GM19239 (cell line): ENCODE data around the gene ZNF425.
"Not testable (repeated sequence)": the region's sequence is repeated elsewhere in the genome, so short reads cannot be mapped to it uniquely, and the experiment has no call there.

Experiments used
- DNase-seq: peaks from one replicate; pipeline ENCODE4 v3.0.0; 2011; ENCODE audit warnings: low spot score; ENCODE audit not compliant: insufficient read length
- FAIRE-seq: peaks from 2 replicates; lab custom pipeline; 2011; peaks lifted over from hg19 to GRCh38; lab: Jason Lieb, UNC

ZNF425 gene, protein sequence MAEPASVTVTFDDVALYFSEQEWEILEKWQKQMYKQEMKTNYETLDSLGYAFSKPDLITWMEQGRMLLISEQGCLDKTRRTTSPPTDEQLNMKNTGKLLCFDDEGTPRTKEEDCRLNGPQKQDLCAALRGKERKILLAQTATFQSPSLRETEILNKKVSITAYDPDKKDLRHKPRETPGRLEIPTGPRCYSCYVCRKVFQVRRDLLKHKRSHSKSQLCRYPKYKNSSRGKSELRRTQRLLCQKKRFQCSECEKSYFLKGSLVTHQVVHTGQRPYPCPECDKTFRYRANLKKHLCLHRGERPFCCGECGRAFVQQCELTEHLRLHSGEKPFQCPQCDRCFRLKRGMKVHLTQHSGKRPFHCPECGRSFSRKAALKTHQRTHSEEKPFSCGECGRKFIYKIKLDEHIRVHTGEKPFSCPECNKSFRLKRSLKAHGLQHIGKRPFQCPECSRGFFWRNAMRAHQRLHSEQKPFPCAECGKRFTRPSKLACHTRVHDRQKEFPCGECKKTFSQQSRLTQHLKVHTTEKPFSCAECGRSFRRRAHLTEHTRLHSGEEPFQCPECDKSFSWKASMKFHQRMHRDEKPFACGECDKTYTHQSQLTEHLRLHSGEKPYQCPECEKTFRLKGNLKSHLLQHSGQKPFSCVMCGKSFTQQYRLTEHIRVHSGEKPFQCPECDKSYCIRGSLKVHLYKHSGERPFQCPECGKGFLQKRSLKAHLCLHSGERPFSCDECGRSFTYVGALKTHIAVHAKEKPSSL

DNA sequence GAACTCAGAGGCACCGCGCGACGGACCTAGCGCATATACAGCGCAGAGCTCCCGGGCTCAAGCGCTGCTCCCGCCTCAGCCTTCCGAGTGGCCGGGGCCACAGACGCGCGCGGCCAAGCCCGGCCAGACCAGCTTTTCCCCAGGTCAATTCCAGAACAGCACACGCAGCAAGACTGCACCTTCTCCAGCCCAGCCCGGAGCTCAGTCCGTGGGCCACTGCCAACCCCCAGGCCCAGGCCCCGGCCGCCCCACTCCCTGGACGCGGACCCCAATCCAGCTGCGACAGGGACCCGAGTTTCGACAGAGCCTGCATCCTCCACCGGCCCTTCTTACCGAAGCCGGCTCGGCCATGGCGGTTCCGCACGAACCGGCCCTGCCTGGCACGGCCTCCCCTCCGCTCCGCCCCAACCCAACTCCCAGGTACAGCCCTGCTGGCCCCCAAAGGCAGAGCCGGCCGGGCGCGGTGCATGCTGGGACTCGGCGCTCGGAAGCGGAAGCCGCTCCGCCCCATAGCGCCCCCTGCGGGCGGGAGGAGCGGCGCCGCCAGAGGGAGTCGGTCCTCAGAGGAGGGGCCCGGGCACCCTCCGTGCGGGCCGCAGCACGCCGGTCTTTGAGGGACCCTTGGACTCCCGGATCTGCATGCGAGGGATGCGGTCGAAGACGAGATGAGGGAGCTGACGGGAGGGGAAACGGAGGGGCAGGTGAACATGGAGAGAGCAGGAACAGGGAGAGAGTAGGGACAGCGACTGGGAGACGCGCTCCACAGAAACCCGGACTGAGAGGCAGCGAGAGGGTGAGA, at the start of gene ZNF425:
ZNF425 (minus strand) TSS at position 462 of the 799 bp plus-strand sequence; CDS start at position 351, 111 bp downstream.
- DNase-seq (peak; percentile 91), FAIRE-seq (peak; percentile 80)

DNA sequence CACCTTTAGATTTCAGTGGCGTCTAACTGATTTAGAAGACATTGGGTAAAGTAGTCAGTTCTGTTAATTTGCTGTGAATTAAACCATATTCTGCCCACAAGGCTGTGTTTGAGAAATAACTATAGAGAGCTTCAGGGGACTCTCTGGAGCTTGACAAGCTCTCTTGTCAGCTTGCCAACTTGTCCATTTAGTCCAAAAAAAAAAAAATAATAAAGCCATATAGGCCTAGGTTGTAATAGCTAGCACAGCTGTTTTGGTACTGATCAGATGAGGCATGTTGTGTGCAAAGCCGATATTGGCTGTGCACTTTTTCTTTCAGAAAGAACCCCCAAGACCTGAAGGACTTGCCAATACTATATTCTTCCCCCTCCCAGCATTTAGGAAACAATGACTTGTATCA, 49.0 kb upstream of the ZNF425 start:
- no peak for FAIRE-seq

GRCh38 chr7:149172534-149172920, 46.4 kb upstream of the ZNF425 start:
- FAIRE-seq, result no peak
- DNase-seq, result no peak

More for the DNA sequence above, 49.0 kb upstream of the ZNF425 start:
- no peak for DNase-seq

DNA sequence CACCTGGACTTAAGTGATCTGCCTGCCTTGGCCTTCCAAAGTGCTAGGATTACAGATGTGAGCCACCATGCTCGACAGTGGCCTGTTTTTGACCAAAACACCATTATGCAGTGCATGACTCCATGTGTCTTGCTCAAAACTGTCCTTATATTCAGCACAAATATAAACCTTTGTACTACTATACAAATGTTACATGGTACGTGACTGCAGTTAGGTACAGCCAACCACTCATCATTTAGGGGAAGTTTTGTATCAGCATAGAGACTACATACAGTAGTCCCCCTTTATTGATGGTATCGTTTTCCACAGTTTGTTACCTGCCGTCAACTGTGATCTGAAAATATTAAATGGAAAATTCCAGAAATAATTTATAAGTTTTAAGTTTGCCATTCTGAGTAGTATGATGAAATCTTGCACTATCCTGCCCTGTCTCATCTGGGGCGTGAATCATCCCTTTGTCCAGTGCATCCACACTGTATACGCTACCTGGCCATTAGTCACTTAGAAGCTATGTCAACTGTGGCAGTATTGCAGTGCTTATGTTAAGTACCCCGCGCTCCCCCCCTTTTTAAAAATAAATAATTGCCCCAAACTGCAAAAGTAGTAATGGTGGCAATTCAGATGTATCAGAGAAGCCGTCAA, 45.9 kb upstream of the ZNF425 start:
- no peak for FAIRE-seq
- DNase-seq, result no peak

- DNase-seq (no peak), FAIRE-seq (no peak)
These were observed 40.7 kb upstream of the ZNF425 start for GRCh38 chr7:149166630-149167352.

DNA sequence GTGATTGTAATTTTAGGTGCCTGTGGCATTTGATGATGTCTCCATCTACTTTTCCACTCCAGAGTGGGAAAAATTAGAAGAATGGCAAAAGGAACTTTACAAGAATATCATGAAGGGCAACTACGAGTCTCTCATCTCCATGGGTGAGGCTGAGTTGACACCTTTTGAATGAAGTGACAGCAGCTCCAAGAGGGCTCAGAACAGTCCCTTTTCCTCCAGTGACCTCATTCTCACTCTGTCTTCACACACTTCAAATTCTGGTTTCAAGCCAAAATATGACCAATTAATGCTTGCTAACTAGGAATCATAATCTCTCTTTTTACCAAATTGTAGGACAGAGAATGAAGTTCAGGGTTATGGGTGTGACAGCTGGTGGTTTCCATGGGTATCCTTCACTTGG, 40.0 kb upstream of the ZNF425 start:
- FAIRE-seq (no peak), DNase-seq (no peak)

- FAIRE-seq (no peak), DNase-seq (no peak)
These were observed 35.2 kb upstream of the ZNF425 start for GRCh38 chr7:149161241-149161848.

DNA sequence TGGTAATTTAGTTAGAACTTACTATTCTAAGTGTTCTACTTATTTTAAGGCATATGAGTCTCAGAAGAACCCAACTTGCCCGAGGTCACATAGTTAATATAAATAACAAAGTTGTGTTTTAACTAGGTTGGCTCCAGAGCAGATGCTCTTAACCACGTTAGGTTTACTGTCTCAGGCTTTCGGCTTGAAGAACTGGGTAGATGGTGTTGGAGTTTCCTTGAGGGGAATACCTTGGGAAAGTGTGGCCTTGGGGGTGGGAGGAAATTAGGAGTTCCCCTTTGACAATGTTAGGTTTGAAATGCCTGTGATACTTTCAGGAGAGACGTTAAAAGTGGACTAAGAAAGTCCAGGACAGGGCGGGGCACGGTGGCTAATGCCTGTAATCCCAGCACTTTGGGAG, 30.8 kb upstream of the ZNF425 start:
- no peak for DNase-seq
- FAIRE-seq, result no peak

GRCh38 chr7:149154056-149154455, 27.9 kb upstream of the ZNF425 start:
- DNase-seq (no peak), FAIRE-seq (no peak)

- FAIRE-seq, result no peak
- no peak for DNase-seq
These were observed 27.2 kb upstream of the ZNF425 start for GRCh38 chr7:149153346-149153745.

GRCh38 chr7:149150981-149151380, 24.9 kb upstream of the ZNF425 start:
- no peak for FAIRE-seq
- DNase-seq, result no peak

GRCh38 chr7:149147752-149148653, 21.9 kb upstream of the ZNF425 start:
- DNase-seq, result peak; percentile 57
- no peak for FAIRE-seq

GRCh38 chr7:149147072-149147751, 21.1 kb upstream of the ZNF425 start, which contains the start of gene ZNF398:
ZNF398 (plus strand) TSS chr7:149147453; CDS start chr7:149147743, 290 bp downstream.
- DNase-seq (peak; percentile 91), FAIRE-seq (peak; percentile 73)

- FAIRE-seq, result peak; percentile 28
- DNase-seq, result no peak
These were observed 19.1 kb upstream of the ZNF425 start for GRCh38 chr7:149145031-149145845.

- not testable (repeated sequence) for DNase-seq, FAIRE-seq
These were observed 18.4 kb upstream of the ZNF425 start for GRCh38 chr7:149144436-149144922.

- no peak for DNase-seq
- FAIRE-seq, result no peak
These were observed 15.8 kb upstream of the ZNF425 start for GRCh38 chr7:149141893-149142292.
